Left lung (tissue), 10 donors: Measurements from ENCODE around the gene DSP. TPM values are rescaled to one million over a fixed set of nuclear protein-coding genes. Genes with fewer than 3 reads are reported as not detected.

Source experiments
- ATAC-seq: fragments of 200-7000 bp; cut with Tn5 transposase; one replicate; pipeline ENCODE4 v1.9.1; 2020; ENCODE audit warnings: moderate library complexity
- DNase-seq, 4 donors: peaks; one replicate each; pipeline ENCODE4 v3.0.0-alpha.2; 2013 to 2020
- H3K27ac ChIP-seq, 2 donors: fragments of 200-600 bp; sonication (generic) in 1 of 2; one replicate each; pipeline versions ENCODE4 v1.5.0 to v1.8.0; 2020 to 2021
- H3K27me3 ChIP-seq, 2 donors: fragments of 200-600 bp; sonication (generic) in 1 of 2; one replicate each; pipeline versions ENCODE4 v1.5.0 to v1.8.0; 2020 to 2021
- H3K36me3 ChIP-seq, 2 donors: fragments of 200-600 bp; sonication (generic) in 1 of 2; one replicate each; pipeline versions ENCODE4 v1.5.0 to v1.8.0; 2020 to 2021
- H3K4me1 ChIP-seq, 2 donors: fragments of 200-600 bp; one replicate each; pipeline ENCODE4 v1.8.0; 2021
- H3K4me3 ChIP-seq, 2 donors: fragments of 200-600 bp; sonication (generic) in 1 of 2; one replicate each; pipeline versions ENCODE4 v1.5.0 to v1.8.0; 2020 to 2021; ENCODE audit warnings: mild to moderate bottlenecking in 1 of 2
- H3K9me3 ChIP-seq, 2 donors: fragments of 200-600 bp; sonication (generic) in 1 of 2; one replicate each; pipeline versions ENCODE4 v1.5.0 to v1.8.0; 2020 to 2021
- intact Hi-C, 2 donors: fragments of 100-400 bp; cut with DNase I; formaldehyde crosslinking; loops; one replicate each; pipeline versions ENCODE4 v1.11.2 to v1.14.2; 2022
- polyA plus RNA-seq, 6 donors: library from polyadenylated mRNA; unstranded; fragments of 120-200 nt; gene quantifications; one replicate each; pipeline ENCODE4 v1.2.1, GENCODE V29; 2013; ENCODE audit not compliant: insufficient read length in 6 of 6
- total RNA-seq, 2 donors: library from RNA; stranded (reverse); fragmentation: NEBNext Ultra II Directional; extraction: Animal tissue kit (Norgen Biotek cat#: 25700); gene quantifications; one replicate each; pipeline ENCODE4 v1.2.1, GENCODE V29; 2021
- TF ChIP-seq, protein P1 (sequence below), 2 donors: fragments of 200-600 bp; sonication (generic) in 1 of 2; IDR thresholded peaks; one replicate each; pipeline versions ENCODE4 v1.5.0 to v1.8.0; 2021; ENCODE audit warnings: antibody characterized with exemption in 2 of 2
- donor health status: DM: no; HTN: yes; CAD: no.
- donor health status: DM: no; HTN: no; CAD: no.

Gene DSP
- total and polyA plus RNA-seq, 8 donors = 15.1 to 75.5 (median 62.0) TPM

GRCh38 chr6:7544597-7544996 is 3.1 kb downstream of the DSP start:
- no peak for DNase-seq
- no peak for ATAC-seq
- Histone ChIP-seq H3K4me1 (peaks cover 13 to 26% of the 10 kb centered on the region in 2 donors), H3K4me3 (no peak overlapping the region), H3K27me3 (peaks cover 53 to 86% of the 10 kb centered on the region in 2 donors), H3K9me3 (no peaks in the 10 kb centered on the region), H3K36me3 (no peaks in the 10 kb centered on the region), H3K27ac (no peak overlapping the region)
- TF ChIP-seq, protein P1, sequence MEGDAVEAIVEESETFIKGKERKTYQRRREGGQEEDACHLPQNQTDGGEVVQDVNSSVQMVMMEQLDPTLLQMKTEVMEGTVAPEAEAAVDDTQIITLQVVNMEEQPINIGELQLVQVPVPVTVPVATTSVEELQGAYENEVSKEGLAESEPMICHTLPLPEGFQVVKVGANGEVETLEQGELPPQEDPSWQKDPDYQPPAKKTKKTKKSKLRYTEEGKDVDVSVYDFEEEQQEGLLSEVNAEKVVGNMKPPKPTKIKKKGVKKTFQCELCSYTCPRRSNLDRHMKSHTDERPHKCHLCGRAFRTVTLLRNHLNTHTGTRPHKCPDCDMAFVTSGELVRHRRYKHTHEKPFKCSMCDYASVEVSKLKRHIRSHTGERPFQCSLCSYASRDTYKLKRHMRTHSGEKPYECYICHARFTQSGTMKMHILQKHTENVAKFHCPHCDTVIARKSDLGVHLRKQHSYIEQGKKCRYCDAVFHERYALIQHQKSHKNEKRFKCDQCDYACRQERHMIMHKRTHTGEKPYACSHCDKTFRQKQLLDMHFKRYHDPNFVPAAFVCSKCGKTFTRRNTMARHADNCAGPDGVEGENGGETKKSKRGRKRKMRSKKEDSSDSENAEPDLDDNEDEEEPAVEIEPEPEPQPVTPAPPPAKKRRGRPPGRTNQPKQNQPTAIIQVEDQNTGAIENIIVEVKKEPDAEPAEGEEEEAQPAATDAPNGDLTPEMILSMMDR (IDR thresholded peaks at IDR 0.05) = no peak
- intact Hi-C loops = no loop called here

DNA sequence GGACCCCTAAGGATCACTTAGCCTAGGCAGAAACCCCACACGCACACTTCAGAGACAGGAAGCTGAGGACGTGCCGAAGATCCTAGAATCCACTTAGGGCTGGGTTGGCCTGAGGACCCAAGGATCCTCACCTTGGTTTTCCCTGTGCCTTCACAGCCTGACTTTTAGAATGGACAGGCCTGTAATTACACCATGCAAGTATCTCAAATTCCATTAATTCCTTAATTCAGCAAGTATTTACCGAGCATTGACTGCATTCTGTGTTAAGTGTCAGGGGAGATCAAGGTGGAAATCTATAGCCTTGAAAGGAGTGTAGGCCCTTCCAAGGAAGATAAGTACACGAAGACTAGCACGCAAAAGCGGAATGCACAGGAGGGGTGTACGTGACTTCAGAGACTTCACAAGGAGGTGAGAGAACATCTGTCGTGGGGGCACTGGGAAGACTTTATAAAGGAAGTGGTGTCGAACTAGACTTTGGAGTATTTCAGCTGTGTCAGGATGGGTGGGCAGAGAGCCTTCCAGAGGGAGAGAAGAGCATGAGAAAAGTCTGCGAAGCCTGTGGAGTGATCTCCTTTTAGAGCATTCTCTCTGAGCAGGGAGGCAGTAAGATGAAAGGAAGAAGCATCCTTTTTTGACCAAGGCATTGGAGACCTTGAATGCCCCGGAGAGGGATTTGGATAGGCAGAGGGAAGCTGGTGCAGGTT is 4.0 kb downstream of the DSP start:
- Histone ChIP-seq H3K27ac (no peak overlapping the region), H3K27me3 (peaks cover 45 to 83% of the 10 kb centered on the region in 2 donors), H3K4me3 (no peak overlapping the region), H3K9me3 (no peaks in the 10 kb centered on the region), H3K36me3 (no peaks in the 10 kb centered on the region), H3K4me1 (peaks cover 13 to 26% of the 10 kb centered on the region in 2 donors)
- intact Hi-C loops = no loop called here
- DNase-seq (peak in 1 of 4 donors; percentile 7), ATAC-seq (no peak)
- TF ChIP-seq, protein P1 (IDR thresholded peaks at IDR 0.05) = no peak

DNA sequence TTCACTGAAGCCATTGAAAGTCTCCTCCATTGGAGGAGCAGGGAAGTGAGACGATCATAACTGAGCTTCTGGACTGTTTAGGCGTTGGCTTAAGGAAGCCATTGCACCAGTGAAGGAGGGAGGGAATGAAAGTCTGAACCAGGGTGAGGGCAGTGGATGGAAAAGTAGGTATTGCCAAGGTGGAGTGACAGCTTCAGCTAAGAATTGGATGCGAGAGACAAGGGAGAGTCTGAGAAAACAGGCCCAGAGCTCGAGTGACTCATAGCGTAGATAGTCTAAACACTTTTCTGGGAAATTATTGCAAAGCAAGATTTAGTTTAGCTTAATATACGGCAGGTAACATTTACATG is 4.5 kb downstream of the DSP start:
- Histone ChIP-seq H3K36me3 (no peaks in the 10 kb centered on the region), H3K4me1 (peaks cover 13 to 24% of the 10 kb centered on the region in 2 donors), H3K4me3 (no peak overlapping the region), H3K27ac (no peak overlapping the region), H3K27me3 (peaks cover 43 to 78% of the 10 kb centered on the region in 2 donors), H3K9me3 (no peaks in the 10 kb centered on the region)
- intact Hi-C loops = no loop called here
- DNase-seq (no peak), ATAC-seq (no peak)
- TF ChIP-seq, protein P1 (IDR thresholded peaks at IDR 0.05) = no peak

- TF ChIP-seq, protein P1 (IDR thresholded peaks at IDR 0.05) = no peak
- Histone ChIP-seq H3K4me3 (no peak overlapping the region), H3K27ac (no peak overlapping the region), H3K27me3 (peaks cover 43 to 74% of the 10 kb centered on the region in 2 donors), H3K9me3 (no peaks in the 10 kb centered on the region), H3K36me3 (no peaks in the 10 kb centered on the region), H3K4me1 (peaks cover 13 to 20% of the 10 kb centered on the region in 2 donors)
- DNase-seq = no peak
- intact Hi-C loops = no loop called here
- no peak for ATAC-seq
Measured at GRCh38 chr6:7546383-7546782, 4.9 kb downstream of the DSP start.

- H3K36me3 ChIP-seq = no peaks in the 10 kb centered on the region
- no peak overlapping the region for H3K4me3 ChIP-seq
- intact Hi-C loops = no loop called here
- H3K9me3 ChIP-seq = no peaks in the 10 kb centered on the region
- peaks cover 9 to 15% of the 10 kb centered on the region in 2 donors for H3K4me1 ChIP-seq
- ATAC-seq (no peak), DNase-seq (peak in 1 of 4 donors; percentile 26)
- H3K27me3 ChIP-seq = peaks cover 39 to 69% of the 10 kb centered on the region in 2 donors
- TF ChIP-seq, protein P1 (IDR thresholded peaks at IDR 0.05) = no peak
- H3K27ac ChIP-seq = no peak overlapping the region
Measured at GRCh38 chr6:7546896-7547295, 5.4 kb downstream of the DSP start.
